ENCODE results near the gene MBNL2. TPM values are rescaled to one million over a fixed set of nuclear protein-coding genes. Genes with fewer than 3 reads are reported as not detected.

The MBNL2 gene
- total and polyA plus RNA-seq, 2 of the 13 experiments (the other 11 are each of a cell fraction or from before 2014, with no cell fraction given) = 30.8 to 59.0 TPM

DNA sequence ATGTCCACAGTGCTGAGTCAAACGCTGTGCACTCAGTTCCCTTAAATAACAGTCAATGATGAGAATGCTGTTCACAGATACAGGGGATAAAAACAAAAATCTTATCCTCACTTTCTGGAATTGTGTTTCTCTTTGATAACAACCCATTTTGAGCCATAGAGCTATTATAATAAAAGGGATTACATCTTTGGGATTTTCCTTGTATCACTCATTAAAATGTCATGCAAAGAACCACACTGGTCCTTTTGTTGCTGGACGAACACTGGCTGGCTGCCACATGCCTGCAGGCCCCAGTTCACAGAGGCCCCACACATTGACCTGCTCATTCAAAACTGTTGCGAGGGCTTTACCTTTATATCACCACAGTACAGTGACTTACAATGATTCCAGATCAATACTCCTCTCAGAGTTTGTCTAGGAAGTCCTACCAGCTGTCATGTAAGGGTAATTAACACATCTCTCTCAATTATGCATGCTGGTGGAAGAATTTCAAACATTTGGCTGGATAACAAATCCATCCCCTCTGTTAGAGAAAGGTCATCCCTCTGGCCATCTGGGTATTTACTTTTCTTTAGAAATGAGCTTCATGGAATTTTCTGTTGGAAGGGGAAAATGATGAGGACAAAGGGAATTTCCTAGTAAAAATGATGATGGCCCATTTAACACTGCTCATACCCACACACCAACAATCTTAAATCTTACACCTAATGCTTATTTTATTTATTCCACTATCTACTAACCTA lies 85.9 kb downstream of the MBNL2 start (continued):
- TF ChIP-seq FOXP4 (CRISPR knock-in tag; IDR thresholded peaks at IDR 0.05) (peak; percentile 76), EP300 (IDR thresholded peaks at IDR 0.05; ENCODE audit: low read depth in 2 of 2, low read length in 2 of 2) (peak in 1 of 2 experiments; percentile 56; a peak in 1 of 4 replicates), EP300 (CRISPR knock-in tag; IDR thresholded peaks at IDR 0.05; ENCODE audit: borderline replicate concordance) (no peak), GPN1 (CRISPR knock-in tag; IDR thresholded peaks at IDR 0.05; ENCODE audit: borderline replicate concordance) (no peak), NCOR1 (IDR thresholded peaks at IDR 0.05; ENCODE audit: borderline replicate concordance, low read length) (peak; percentile 55; the same call in 1 of the 2 replicates), THRA (CRISPR knock-in tag; IDR thresholded peaks at IDR 0.05; ENCODE audit: borderline replicate concordance) (peak; percentile 46; the same call in 1 of the 2 replicates), NFIC (IDR thresholded peaks at IDR 0.05; ENCODE audit: low read length) (peak; percentile 71), KDM3A (CRISPR knock-in tag; IDR thresholded peaks at IDR 0.05; ENCODE audit: low read depth) (no peak), SNRNP70 (IDR thresholded peaks at IDR 0.05; ENCODE audit: low read depth, low read length) (no peak), ZFY (CRISPR knock-in tag; IDR thresholded peaks at IDR 0.05) (peak; percentile 68), ZNF34 (CRISPR knock-in tag; IDR thresholded peaks at IDR 0.05; ENCODE audit: borderline replicate concordance) (no peak)
- TF ChIP-seq, protein P1, sequence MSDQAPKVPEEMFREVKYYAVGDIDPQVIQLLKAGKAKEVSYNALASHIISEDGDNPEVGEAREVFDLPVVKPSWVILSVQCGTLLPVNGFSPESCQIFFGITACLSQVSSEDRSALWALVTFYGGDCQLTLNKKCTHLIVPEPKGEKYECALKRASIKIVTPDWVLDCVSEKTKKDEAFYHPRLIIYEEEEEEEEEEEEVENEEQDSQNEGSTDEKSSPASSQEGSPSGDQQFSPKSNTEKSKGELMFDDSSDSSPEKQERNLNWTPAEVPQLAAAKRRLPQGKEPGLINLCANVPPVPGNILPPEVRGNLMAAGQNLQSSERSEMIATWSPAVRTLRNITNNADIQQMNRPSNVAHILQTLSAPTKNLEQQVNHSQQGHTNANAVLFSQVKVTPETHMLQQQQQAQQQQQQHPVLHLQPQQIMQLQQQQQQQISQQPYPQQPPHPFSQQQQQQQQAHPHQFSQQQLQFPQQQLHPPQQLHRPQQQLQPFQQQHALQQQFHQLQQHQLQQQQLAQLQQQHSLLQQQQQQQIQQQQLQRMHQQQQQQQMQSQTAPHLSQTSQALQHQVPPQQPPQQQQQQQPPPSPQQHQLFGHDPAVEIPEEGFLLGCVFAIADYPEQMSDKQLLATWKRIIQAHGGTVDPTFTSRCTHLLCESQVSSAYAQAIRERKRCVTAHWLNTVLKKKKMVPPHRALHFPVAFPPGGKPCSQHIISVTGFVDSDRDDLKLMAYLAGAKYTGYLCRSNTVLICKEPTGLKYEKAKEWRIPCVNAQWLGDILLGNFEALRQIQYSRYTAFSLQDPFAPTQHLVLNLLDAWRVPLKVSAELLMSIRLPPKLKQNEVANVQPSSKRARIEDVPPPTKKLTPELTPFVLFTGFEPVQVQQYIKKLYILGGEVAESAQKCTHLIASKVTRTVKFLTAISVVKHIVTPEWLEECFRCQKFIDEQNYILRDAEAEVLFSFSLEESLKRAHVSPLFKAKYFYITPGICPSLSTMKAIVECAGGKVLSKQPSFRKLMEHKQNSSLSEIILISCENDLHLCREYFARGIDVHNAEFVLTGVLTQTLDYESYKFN (CRISPR knock-in tag; conservative IDR thresholded peaks at IDR 0.05) = peak; percentile 69
- TF ChIP-seq, protein P2, sequence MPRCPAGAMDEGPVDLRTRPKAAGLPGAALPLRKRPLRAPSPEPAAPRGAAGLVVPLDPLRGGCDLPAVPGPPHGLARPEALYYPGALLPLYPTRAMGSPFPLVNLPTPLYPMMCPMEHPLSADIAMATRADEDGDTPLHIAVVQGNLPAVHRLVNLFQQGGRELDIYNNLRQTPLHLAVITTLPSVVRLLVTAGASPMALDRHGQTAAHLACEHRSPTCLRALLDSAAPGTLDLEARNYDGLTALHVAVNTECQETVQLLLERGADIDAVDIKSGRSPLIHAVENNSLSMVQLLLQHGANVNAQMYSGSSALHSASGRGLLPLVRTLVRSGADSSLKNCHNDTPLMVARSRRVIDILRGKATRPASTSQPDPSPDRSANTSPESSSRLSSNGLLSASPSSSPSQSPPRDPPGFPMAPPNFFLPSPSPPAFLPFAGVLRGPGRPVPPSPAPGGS (CRISPR knock-in tag; IDR thresholded peaks at IDR 0.05) = no peak
- TF ChIP-seq, protein P3, sequence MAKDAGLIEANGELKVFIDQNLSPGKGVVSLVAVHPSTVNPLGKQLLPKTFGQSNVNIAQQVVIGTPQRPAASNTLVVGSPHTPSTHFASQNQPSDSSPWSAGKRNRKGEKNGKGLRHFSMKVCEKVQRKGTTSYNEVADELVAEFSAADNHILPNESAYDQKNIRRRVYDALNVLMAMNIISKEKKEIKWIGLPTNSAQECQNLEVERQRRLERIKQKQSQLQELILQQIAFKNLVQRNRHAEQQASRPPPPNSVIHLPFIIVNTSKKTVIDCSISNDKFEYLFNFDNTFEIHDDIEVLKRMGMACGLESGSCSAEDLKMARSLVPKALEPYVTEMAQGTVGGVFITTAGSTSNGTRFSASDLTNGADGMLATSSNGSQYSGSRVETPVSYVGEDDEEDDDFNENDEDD (CRISPR knock-in tag; IDR thresholded peaks at IDR 0.05; ENCODE audit: borderline replicate concordance) = peak; percentile 49; the same call in 1 of the 2 replicates
- TF ChIP-seq, protein P4, sequence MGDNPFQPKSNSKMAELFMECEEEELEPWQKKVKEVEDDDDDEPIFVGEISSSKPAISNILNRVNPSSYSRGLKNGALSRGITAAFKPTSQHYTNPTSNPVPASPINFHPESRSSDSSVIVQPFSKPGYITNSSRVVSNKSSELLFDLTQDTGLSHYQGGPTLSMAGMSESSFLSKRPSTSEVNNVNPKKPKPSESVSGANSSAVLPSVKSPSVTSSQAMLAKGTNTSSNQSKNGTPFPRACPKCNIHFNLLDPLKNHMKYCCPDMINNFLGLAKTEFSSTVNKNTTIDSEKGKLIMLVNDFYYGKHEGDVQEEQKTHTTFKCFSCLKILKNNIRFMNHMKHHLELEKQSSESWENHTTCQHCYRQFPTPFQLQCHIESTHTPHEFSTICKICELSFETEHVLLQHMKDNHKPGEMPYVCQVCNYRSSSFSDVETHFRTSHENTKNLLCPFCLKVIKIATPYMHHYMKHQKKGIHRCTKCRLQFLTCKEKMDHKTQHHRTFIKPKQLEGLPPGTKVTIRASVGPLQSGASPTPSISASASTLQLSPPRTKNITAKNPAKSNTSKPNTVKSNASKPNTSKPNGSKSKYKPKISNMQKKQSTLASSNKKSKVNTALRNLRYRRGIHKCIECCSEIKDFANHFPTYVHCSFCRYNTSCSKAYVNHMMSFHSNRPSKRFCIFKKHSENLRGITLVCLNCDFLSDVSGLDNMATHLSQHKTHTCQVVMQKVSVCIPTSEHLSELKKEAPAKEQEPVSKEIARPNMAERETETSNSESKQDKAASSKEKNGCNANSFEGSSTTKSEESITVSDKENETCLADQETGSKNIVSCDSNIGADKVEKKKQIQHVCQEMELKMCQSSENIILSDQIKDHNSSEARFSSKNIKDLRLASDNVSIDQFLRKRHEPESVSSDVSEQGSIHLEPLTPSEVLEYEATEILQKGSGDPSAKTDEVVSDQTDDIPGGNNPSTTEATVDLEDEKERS (CRISPR knock-in tag; IDR thresholded peaks at IDR 0.05) = 0 out of 2 replicates have a peak, but pooled peaks have one; percentile 18
